Measurements from ENCODE around the gene ATP13A1.

Gene ATP13A1

GRCh38 chr19:19643158-19644053 is 20.1 kb downstream of the ATP13A1 start, which contains the start of gene GMIP:
Gene GMIP, minus strand, starts transcription at chr19:19643657. Its CDS starts 128 bp downstream, at chr19:19643529.
- peak; percentile 72 for DNase-seq (ENCODE audit: low read depth)

- peak; percentile 35 for DNase-seq (ENCODE audit: low read depth)
Measured at GRCh38 chr19:19642506-19643157, 20.8 kb downstream of the ATP13A1 start.

GRCh38 chr19:19637523-19638251 is 25.8 kb downstream of the ATP13A1 start:
- no peak for DNase-seq (ENCODE audit: low read depth)

- DNase-seq (ENCODE audit: low read depth) = no peak
Measured at GRCh38 chr19:19637186-19637522, 26.3 kb downstream of the ATP13A1 start.

- no peak for DNase-seq (ENCODE audit: low read depth)
Measured at GRCh38 chr19:19636573-19637185, 26.8 kb downstream of the ATP13A1 start.

- DNase-seq (ENCODE audit: low read depth) = no peak
Measured at GRCh38 chr19:19635313-19635702, 28.2 kb downstream of the ATP13A1 start.

- DNase-seq (ENCODE audit: low read depth) = no peak
Measured at GRCh38 chr19:19634516-19635312, 28.8 kb downstream of the ATP13A1 start.

GRCh38 chr19:19633711-19634515 is 29.6 kb downstream of the ATP13A1 start:
- no peak for DNase-seq (ENCODE audit: low read depth)

- no peak for DNase-seq (ENCODE audit: low read depth)
Measured at GRCh38 chr19:19632661-19633060, 30.8 kb downstream of the ATP13A1 start.

GRCh38 chr19:19631346-19631745 is 32.1 kb downstream of the ATP13A1 start:
- DNase-seq (ENCODE audit: low read depth) = no peak

GRCh38 chr19:19630426-19630825 is 33.0 kb downstream of the ATP13A1 start:
- no peak for DNase-seq (ENCODE audit: low read depth)

GRCh38 chr19:19630062-19630414 is 33.4 kb downstream of the ATP13A1 start:
- no peak for DNase-seq (ENCODE audit: low read depth)

- DNase-seq (ENCODE audit: low read depth) = peak; percentile 72
Measured at GRCh38 chr19:19628501-19629134, 34.9 kb downstream of the ATP13A1 start.

GRCh38 chr19:19627621-19628500 is 35.6 kb downstream of the ATP13A1 start, which contains the start of gene LPAR2:
Gene LPAR2, minus strand, starts transcription at chr19:19628220. Its CDS starts 945 bp downstream, at chr19:19627275.
- no peak for DNase-seq (ENCODE audit: low read depth)

GRCh38 chr19:19626516-19627472 is 36.7 kb downstream of the ATP13A1 start:
- DNase-seq (ENCODE audit: low read depth) = no peak

GRCh38 chr19:19624032-19624570 is 39.4 kb downstream of the ATP13A1 start:
- DNase-seq (ENCODE audit: low read depth) = no peak

GRCh38 chr19:19623383-19623782 is 40.1 kb downstream of the ATP13A1 start:
- no peak for DNase-seq (ENCODE audit: low read depth)

GRCh38 chr19:19619849-19620210 is 43.6 kb downstream of the ATP13A1 start:
- no peak for DNase-seq (ENCODE audit: low read depth)

Measured in ELR (cell line).